IPS-20b (cell line): ENCODE measurements around the gene DDIT3.

ENCODE experiments used
- H3K27ac ChIP-seq: one replicate; pipeline ENCODE4 v1.5.1; 2013; ENCODE audit warnings: low read length
- H3K27me3 ChIP-seq: 2 replicates; pipeline ENCODE4 v1.6.1; 2013; ENCODE audit warnings: mild to moderate bottlenecking, low read length, inconsistent platforms; ENCODE audit not compliant: insufficient read depth
- H3K36me3 ChIP-seq: 2 replicates; pipeline ENCODE4 v1.6.1; 2013; ENCODE audit warnings: low read depth, mild to moderate bottlenecking, inconsistent platforms, low read length, moderate library complexity; ENCODE audit not compliant: insufficient read depth
- H3K4me1 ChIP-seq: 2 replicates; pipeline ENCODE4 v1.6.1; 2013; ENCODE audit warnings: mild to moderate bottlenecking, control low read depth, inconsistent platforms, low read length, moderate library complexity; ENCODE audit not compliant: insufficient read depth
- H3K4me3 ChIP-seq: 2 replicates; pipeline ENCODE4 v1.5.1; 2013; ENCODE audit warnings: mild to moderate bottlenecking, low read length, inconsistent platforms
- H3K9ac ChIP-seq: 2 replicates; pipeline ENCODE4 v1.6.1; 2013; ENCODE audit warnings: low read depth, mild to moderate bottlenecking, inconsistent platforms, low read length, moderate library complexity
- H3K9me3 ChIP-seq: 2 replicates; pipeline ENCODE4 v1.6.1; 2013; ENCODE audit warnings: mild to moderate bottlenecking, low read depth, low read length, inconsistent platforms; ENCODE audit not compliant: insufficient read depth

The DDIT3 gene

DNA sequence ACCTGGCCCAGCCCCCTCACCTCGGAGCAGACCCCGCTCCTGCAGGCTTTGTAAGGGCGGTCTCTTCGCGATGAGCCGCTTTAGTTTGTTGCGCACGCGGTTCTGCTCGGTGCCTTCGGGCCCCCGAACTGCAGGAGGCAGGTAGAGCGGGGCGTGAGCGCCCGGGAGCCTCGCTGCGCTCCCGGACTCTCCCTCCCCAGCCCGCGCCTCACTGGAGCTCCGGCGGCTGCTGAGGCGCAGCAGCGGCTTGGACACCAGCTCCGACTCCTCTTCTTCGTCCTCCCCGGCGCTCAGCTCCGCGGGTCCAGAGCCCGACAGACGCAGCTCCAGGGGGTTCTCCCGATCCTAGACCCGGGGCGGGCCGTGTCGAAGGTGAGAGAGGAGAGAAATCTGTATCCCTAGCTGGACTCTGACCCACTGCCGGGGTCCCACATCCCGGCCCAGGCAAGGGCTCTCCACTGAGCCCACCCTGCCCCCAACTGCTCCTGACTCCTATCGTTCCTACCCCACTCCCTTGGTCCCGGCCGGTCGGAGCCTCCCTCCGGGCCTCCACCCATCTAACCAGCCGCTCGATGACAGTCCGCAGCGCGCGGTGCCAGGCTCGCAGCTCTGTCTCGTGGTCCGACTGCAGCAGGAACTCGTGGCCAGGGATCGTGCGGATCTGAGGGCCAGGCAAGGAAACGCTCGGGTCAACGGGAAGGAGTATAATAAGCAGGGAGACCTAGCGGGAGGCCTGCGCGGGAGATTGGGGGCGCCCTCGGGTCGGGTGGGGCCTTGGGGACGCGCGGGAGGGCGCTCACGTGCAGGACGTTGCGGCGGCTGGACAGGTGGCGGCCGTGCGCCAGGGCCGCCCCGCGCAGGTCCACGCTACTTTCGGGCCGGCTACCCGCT is 44.8 kb downstream of the DDIT3 start:
- H3K27me3 ChIP-seq, result peaks cover 88% of the 10 kb centered on the region
- H3K9me3 ChIP-seq, result no peaks in the 10 kb centered on the region
- peak overlapping the region; percentile 59 for H3K4me3 ChIP-seq
- no peaks in the 10 kb centered on the region for H3K36me3 ChIP-seq
- H3K4me1 ChIP-seq, result no peaks in the 10 kb centered on the region; the same call in 1 of the 2 replicates
- no peak overlapping the region for H3K9ac ChIP-seq
- no peak overlapping the region for H3K27ac ChIP-seq

DNA sequence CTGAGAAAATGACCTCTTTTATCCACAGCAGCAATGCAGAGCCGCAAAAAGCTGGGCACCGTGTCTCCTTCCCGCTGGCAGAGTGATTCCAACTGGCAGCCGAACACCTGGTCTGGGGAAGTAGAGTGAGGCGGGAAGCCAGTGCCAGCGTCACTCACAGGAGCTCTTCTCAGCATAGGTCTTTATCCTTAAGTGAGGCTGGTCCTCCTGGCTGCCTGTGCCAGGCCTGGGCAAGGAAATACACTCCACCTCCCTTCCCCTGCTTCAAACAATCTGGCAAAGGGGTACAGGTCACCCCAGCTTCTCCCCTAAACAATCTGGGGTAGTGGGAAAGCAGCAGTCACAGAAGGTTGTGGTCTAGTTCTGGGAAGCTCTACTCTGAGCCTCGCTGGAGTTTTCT is 45.5 kb downstream of the DDIT3 start:
- H3K4me1 ChIP-seq, result no peaks in the 10 kb centered on the region; the same call in 1 of the 2 replicates
- H3K4me3 ChIP-seq, result peak overlapping the region; percentile 59
- H3K36me3 ChIP-seq, result no peaks in the 10 kb centered on the region
- H3K27me3 ChIP-seq, result peaks cover 87% of the 10 kb centered on the region
- no peaks in the 10 kb centered on the region for H3K9me3 ChIP-seq
- H3K9ac ChIP-seq, result no peak overlapping the region
- no peak overlapping the region for H3K27ac ChIP-seq

GRCh38 chr12:57474430-57474829 is 45.9 kb downstream of the DDIT3 start:
- H3K9ac ChIP-seq, result no peak overlapping the region
- H3K9me3 ChIP-seq, result no peaks in the 10 kb centered on the region
- no peak overlapping the region for H3K4me3 ChIP-seq
- H3K27ac ChIP-seq, result no peak overlapping the region
- H3K27me3 ChIP-seq, result peaks cover 82% of the 10 kb centered on the region
- no peaks in the 10 kb centered on the region for H3K36me3 ChIP-seq
- no peaks in the 10 kb centered on the region; the same call in 1 of the 2 replicates for H3K4me1 ChIP-seq

DNA sequence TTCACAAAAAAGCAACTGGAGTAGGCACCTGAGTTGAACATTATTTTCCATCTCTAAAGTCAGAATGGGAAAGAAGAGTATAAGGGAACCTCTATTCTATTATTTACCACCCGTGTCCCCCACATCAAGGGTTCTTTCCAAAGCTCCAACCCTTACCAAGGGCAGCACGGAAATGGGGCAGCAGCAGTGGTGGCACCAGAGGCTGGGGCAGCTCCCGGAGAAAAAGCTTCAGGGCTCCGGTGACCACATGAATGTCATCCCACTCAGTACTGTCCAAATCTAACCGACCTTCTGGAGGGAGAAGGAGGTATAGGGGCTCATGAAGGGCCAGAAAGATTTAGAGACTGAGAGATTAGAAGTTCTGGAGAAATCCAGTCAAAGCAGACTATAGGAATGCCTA is 46.4 kb downstream of the DDIT3 start:
- H3K4me1 ChIP-seq, result no peaks in the 10 kb centered on the region; the same call in 1 of the 2 replicates
- H3K27ac ChIP-seq, result no peak overlapping the region
- no peaks in the 10 kb centered on the region for H3K36me3 ChIP-seq
- peaks cover 77% of the 10 kb centered on the region for H3K27me3 ChIP-seq
- H3K9me3 ChIP-seq, result no peaks in the 10 kb centered on the region
- no peak overlapping the region for H3K4me3 ChIP-seq
- no peak overlapping the region for H3K9ac ChIP-seq

DNA sequence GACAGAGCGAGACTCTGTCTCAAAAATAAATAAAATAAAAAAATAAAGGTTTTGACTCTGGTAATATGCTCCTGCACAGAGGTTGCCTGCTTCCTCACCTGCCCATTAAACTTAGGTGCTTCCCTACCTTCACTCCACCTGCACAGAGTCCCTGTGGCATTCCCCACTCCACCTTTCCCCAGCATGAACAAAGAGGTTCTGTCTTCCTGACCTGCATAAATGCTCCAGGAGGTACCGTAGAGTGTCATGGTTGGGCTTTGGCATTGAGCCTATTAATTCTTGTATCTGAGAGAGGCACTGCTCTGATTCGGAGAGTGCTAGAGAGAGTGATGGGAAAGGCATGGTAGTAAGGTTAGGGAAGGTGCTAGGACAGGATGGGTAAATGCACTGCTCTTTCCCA is 46.9 kb downstream of the DDIT3 start:
- Histone ChIP-seq H3K9me3 (no peaks in the 10 kb centered on the region), H3K27me3 (peaks cover 72% of the 10 kb centered on the region), H3K4me1 (no peaks in the 10 kb centered on the region; the same call in 1 of the 2 replicates), H3K9ac (no peak overlapping the region), H3K36me3 (no peaks in the 10 kb centered on the region), H3K4me3 (no peak overlapping the region), H3K27ac (no peak overlapping the region)

DNA sequence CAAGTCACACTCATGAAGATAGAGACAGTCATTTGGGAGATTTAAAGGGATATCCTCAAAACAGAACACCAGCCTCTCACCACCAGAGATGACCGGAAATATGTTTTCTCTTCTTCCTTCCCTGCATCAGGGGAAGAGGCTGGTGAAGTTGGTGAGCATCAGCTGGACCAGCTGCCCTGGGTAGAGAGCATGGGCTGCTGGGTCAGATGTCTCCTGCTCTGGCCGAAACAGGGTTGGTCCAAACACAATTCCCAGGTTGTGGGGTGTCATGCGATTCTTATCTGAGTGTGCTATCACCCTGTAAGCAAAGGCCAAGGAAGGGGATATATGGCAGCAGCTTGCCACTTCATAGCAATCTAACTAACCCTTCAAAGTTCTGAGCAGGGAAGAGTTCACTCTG is 47.9 kb downstream of the DDIT3 start:
- Histone ChIP-seq H3K27ac (no peak overlapping the region), H3K27me3 (peaks cover 62% of the 10 kb centered on the region)

GRCh38 chr12:57471661-57472060 is 48.7 kb downstream of the DDIT3 start:
- no peak overlapping the region for H3K9ac ChIP-seq
- H3K4me3 ChIP-seq, result no peak overlapping the region
- no peaks in the 10 kb centered on the region for H3K4me1 ChIP-seq
- H3K36me3 ChIP-seq, result no peaks in the 10 kb centered on the region
- no peaks in the 10 kb centered on the region for H3K9me3 ChIP-seq
- H3K27me3 ChIP-seq, result peaks cover 55% of the 10 kb centered on the region
- H3K27ac ChIP-seq, result no peak overlapping the region

More for the DNA sequence above, 47.9 kb downstream of the DDIT3 start:
- Histone ChIP-seq H3K9ac (no peak overlapping the region), H3K4me3 (no peak overlapping the region), H3K4me1 (no peaks in the 10 kb centered on the region; the same call in 1 of the 2 replicates), H3K36me3 (no peaks in the 10 kb centered on the region), H3K9me3 (no peaks in the 10 kb centered on the region)

GRCh38 chr12:57470970-57471656 is 49.2 kb downstream of the DDIT3 start:
- no peak overlapping the region for H3K27ac ChIP-seq
- H3K4me1 ChIP-seq, result no peaks in the 10 kb centered on the region
- peaks cover 49% of the 10 kb centered on the region for H3K27me3 ChIP-seq
- no peaks in the 10 kb centered on the region for H3K36me3 ChIP-seq
- no peaks in the 10 kb centered on the region for H3K9me3 ChIP-seq
- no peak overlapping the region for H3K4me3 ChIP-seq
- no peak overlapping the region for H3K9ac ChIP-seq

DNA sequence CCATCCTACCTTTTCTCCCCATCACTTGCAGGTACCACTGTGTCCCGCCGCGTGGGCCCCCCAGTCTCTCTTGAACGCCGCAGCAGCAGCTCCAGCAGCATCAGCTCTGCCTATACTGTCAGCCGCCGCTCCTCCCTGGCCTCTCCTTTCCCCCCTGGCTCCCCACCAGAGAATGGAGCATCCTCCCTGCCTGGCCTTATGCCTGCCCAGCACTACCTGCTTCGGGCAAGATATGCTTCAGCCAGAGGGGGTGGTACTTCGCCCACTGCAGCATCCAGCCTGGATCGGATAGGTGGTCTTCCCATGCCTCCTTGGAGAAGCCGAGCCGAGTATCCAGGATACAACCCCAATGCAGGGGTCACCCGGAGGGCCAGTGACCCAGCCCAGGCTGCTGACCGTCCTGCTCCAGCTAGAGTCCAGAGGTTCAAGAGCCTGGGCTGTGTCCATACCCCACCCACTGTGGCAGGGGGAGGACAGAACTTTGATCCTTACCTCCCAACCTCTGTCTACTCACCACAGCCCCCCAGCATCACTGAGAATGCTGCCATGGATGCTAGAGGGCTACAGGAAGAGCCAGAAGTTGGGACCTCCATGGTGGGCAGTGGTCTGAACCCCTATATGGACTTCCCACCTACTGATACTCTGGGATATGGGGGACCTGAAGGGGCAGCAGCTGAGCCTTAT is 49.9 kb downstream of the DDIT3 start:
- Histone ChIP-seq H3K27me3 (peaks cover 42% of the 10 kb centered on the region), H3K4me1 (no peaks in the 10 kb centered on the region), H3K4me3 (no peak overlapping the region), H3K9me3 (no peaks in the 10 kb centered on the region), H3K9ac (no peak overlapping the region), H3K27ac (no peak overlapping the region), H3K36me3 (no peaks in the 10 kb centered on the region)

DNA sequence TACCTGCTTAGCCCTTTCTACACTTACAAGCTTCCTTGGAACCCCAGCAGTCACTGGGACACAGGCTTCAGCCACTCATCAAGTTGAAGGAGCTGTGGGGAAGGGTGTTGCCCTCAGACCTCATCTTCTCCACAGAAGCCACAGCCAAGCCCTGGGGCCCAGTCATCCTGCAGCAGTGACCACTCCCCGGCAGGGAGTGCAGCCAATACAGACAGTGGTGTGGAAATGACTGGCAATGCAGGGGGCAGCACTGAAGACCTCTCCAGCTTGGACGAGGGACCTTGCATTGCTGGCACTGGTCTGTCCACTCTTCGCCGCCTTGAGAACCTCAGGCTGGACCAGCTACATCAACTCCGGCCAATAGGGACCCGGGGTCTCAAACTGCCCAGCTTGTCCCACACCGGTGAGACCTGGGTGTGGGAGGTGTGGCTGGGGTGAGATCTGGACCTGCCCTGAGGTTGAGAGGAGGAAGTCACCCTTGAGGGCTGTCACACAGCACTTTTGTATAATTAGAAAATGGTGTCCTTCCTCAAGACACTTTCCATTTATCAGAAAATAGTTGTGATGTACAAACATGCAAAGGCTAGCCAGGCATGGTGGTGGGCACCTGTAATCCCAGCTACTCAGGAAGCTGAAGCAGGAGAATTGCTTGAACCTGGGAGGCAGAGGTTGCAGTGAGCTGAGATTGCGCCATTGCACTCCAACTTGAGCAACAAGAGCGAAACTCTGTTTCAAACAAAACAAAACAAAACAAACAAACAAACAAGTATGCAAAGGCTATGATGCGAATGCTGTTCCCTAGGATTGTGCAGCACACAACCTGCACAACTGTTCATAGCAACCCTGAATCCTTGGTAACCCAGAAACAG is 50.8 kb downstream of the DDIT3 start:
- no peak overlapping the region for H3K4me3 ChIP-seq
- no peaks in the 10 kb centered on the region for H3K4me1 ChIP-seq
- H3K9ac ChIP-seq, result no peak overlapping the region
- no peak overlapping the region for H3K27ac ChIP-seq
- H3K36me3 ChIP-seq, result no peaks in the 10 kb centered on the region
- H3K9me3 ChIP-seq, result no peaks in the 10 kb centered on the region
- peaks cover 33% of the 10 kb centered on the region for H3K27me3 ChIP-seq

DNA sequence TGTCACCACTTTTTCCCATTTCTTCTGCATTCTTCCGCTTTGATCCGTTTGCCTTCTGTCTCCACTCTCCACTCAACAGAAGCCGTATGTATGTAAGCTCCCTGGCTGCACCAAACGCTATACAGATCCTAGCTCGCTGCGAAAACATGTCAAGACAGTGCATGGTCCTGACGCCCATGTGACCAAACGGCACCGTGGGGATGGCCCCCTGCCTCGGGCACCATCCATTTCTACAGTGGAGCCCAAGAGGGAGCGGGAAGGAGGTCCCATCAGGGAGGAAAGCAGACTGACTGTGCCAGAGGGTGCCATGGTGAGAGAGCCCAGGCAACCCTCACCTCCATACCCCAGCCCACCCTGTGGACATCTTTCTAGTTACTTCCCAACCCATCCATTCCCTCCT is 52.4 kb downstream of the DDIT3 start:
- H3K9me3 ChIP-seq, result no peaks in the 10 kb centered on the region
- no peaks in the 10 kb centered on the region for H3K36me3 ChIP-seq
- H3K4me3 ChIP-seq, result no peak overlapping the region
- H3K4me1 ChIP-seq, result no peaks in the 10 kb centered on the region
- H3K27ac ChIP-seq, result no peak overlapping the region
- H3K27me3 ChIP-seq, result peaks cover 28% of the 10 kb centered on the region
- no peak overlapping the region for H3K9ac ChIP-seq
